ENCODE data around the gene SLC48A1.

- TF ChIP-seq, protein P1, sequence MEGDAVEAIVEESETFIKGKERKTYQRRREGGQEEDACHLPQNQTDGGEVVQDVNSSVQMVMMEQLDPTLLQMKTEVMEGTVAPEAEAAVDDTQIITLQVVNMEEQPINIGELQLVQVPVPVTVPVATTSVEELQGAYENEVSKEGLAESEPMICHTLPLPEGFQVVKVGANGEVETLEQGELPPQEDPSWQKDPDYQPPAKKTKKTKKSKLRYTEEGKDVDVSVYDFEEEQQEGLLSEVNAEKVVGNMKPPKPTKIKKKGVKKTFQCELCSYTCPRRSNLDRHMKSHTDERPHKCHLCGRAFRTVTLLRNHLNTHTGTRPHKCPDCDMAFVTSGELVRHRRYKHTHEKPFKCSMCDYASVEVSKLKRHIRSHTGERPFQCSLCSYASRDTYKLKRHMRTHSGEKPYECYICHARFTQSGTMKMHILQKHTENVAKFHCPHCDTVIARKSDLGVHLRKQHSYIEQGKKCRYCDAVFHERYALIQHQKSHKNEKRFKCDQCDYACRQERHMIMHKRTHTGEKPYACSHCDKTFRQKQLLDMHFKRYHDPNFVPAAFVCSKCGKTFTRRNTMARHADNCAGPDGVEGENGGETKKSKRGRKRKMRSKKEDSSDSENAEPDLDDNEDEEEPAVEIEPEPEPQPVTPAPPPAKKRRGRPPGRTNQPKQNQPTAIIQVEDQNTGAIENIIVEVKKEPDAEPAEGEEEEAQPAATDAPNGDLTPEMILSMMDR (IDR thresholded peaks at IDR 0.05 in 2 of 3, conservative IDR thresholded peaks at IDR 0.05 in 1 of 3; ENCODE audit: borderline replicate concordance in 1 of 3, insufficient read depth in 1 of 3, low read depth in 2 of 3, low read length in 2 of 3) = no peak
- no peak for TF ChIP-seq POLR2A (IDR thresholded peaks at IDR 0.05; ENCODE audit: borderline replicate concordance, extremely low read depth, insufficient read depth, insufficient read length)
- TF ChIP-seq JUND (IDR thresholded peaks at IDR 0.05) = no peak
- no peak for TF ChIP-seq MAX (IDR thresholded peaks at IDR 0.05)
- TF ChIP-seq POLR2AphosphoS5 (IDR thresholded peaks at IDR 0.05; ENCODE audit: low read depth, low read length) = no peak
- no peak for TF ChIP-seq YY1 (IDR thresholded peaks at IDR 0.05; ENCODE audit: extremely low read depth, insufficient replicate concordance, low read depth, low read length)
- no peak for TF ChIP-seq CEBPB (IDR thresholded peaks at IDR 0.05; ENCODE audit: low read depth)
- no peak for TF ChIP-seq EGR1 (IDR thresholded peaks at IDR 0.05; ENCODE audit: low read depth)
These were observed 24.1 kb upstream of the SLC48A1 start for GRCh38 chr12:47748899-47749298.
